NT2/D1 (cell line): ENCODE measurements around the gene KCNG1.

ENCODE experiments used
- DNase-seq: peaks from one replicate; pipeline ENCODE4 v3.0.0-alpha.2; 2011; ENCODE audit warnings: low read depth, low spot score
- H3K27me3 ChIP-seq: 2 replicates; pipeline ENCODE4 v1.6.0; 2011; ENCODE audit warnings: mild to moderate bottlenecking; ENCODE audit not compliant: insufficient read length, insufficient read depth
- H3K36me3 ChIP-seq: 2 replicates; pipeline ENCODE4 v1.6.1; 2011; ENCODE audit warnings: mild to moderate bottlenecking, low read length, mixed read lengths; ENCODE audit not compliant: insufficient read depth, insufficient read length
- H3K4me1 ChIP-seq: 2 replicates; pipeline ENCODE4 v1.5.1; 2011; ENCODE audit not compliant: insufficient read depth, insufficient read length
- H3K4me3 ChIP-seq: 2 replicates; pipeline ENCODE4 v1.5.1; 2011; ENCODE audit warnings: low read depth; ENCODE audit not compliant: insufficient read length
- H3K9ac ChIP-seq: 2 replicates; pipeline ENCODE4 v1.6.0; 2011; ENCODE audit warnings: low read depth; ENCODE audit not compliant: insufficient read length
- H3K9me3 ChIP-seq: 2 replicates; pipeline ENCODE4 v1.5.1; 2011; ENCODE audit warnings: mild to moderate bottlenecking, low read length; ENCODE audit not compliant: insufficient read depth
- SUZ12 ChIP-seq: IDR thresholded peaks from 2 replicates; pipeline ENCODE4 v1.6.1; 2011; ENCODE audit not compliant: insufficient read length, insufficient read depth; ENCODE audit errors: extremely low read depth
- YY1 ChIP-seq: IDR thresholded peaks from 2 replicates; pipeline ENCODE4 v1.6.1; 2011; ENCODE audit not compliant: insufficient read length, insufficient read depth
- ZNF274 ChIP-seq: IDR thresholded peaks from 2 replicates; pipeline ENCODE4 v1.6.1; 2011; ENCODE audit warnings: mild to moderate bottlenecking, low read depth, low read length

The KCNG1 gene

DNA sequence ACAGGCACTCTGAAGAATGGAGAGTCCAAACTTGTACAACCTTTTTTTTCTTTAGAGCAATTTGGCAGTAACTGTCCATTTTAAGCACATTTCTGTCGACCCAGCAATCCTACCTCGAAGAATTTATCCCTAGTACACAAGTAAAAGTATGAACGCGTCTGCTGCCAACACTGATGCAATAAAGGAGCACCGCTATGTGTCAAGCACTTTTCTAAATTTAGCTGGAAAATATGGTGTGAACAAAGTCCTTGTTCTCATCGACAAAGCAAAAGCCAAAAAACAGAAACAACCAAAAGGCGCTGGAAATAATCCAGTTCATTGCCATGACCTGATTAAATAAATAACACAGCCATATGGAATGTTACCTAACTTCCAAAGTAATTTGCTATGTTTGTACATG lies 65.6 kb downstream of the KCNG1 start:
- H3K36me3 ChIP-seq, result peaks cover 60% of the 10 kb centered on the region
- no peak for DNase-seq

DNA sequence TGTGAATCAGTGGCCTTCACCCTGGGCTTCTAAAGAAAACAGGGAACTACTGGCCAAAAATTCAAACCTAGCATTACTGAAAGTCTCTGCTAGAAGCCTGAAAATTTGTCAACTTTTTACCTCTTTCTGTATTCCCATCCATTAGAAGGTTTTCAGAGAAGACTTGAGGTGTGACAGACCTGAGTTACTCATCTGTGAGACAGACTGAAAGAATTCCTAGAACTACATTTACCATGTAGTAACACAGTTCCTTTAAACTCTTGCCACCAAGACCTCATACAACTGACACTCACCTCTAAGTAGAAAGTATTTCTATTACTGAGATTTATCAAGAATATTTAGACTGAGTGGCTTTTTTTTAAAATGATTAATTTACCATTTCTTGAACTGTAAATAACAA lies 69.1 kb downstream of the KCNG1 start:
- peaks cover 66% of the 10 kb centered on the region for H3K36me3 ChIP-seq
- no peak overlapping the region for H3K4me3 ChIP-seq
- TF ChIP-seq ZNF274 (no peak), SUZ12 (no peak), YY1 (no peak)
- H3K4me1 ChIP-seq, result no peaks in the 10 kb centered on the region
- DNase-seq, result no peak
- no peaks in the 10 kb centered on the region for H3K27me3 ChIP-seq
- no peak overlapping the region for H3K9ac ChIP-seq
- no peaks in the 10 kb centered on the region for H3K9me3 ChIP-seq

More for the DNA sequence above, 65.6 kb downstream of the KCNG1 start:
- Histone ChIP-seq H3K9me3 (0 out of 2 replicates have a peak, but pooled peaks cover 6% of the 10 kb centered on the region), H3K4me1 (peaks cover 3% of the 10 kb centered on the region), H3K9ac (peak overlapping the region; percentile 99), H3K4me3 (peak overlapping the region; percentile 95), H3K27me3 (no peaks in the 10 kb centered on the region)
- TF ChIP-seq ZNF274, result no peak
- TF ChIP-seq SUZ12, result no peak
- TF ChIP-seq YY1, result no peak
